ENCODE data around the gene SOX9. TPM values are rescaled to one million over a fixed set of nuclear protein-coding genes. Genes with fewer than 3 reads are reported as not detected.

The SOX9 gene
- total RNA-seq, 6 experiments from 2014 or later: 0.71 to 4.2 (median 1.00) TPM

DNA sequence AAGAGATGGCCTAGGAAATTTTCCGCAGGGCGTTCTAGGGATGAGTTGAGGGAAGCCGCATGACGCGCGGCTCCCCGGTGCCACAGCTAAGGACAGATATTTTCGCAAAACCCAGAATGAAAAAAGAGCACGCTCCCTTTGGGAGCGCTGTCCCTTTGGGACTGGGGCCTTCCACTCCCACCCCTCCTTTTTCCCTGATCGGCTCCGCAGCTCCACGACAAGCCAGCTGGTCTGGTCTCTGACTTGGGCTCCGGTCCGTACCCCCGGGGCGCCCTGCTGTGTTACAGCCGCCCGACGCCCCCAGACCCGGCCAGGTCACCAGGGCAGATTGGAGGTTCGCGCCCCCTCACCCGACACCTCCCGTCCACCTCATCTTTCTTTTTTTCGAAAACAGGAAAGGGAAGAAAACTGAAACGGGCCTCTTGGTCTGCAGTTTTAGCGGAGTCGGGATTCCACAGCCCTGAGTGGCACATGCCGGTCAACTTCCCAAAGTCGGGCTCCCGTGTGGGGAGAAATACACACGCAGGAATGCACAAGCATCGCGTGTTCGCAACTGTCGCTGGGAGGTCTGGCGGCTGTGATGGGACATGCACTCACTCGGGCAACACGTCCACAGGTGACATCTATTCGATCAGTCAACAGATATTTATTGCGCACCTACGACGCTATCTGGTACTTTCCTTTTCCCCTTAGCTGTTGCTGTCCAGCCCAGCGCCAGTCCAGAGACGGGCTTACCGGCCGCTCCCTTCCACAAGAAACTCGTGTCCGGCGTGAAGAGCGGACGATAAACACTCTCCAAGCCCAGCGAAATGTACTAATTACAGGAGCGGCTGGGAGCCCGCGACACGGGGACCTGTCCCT is 3.9 kb upstream of the SOX9 start:
- H3K36me3 Mint-ChIP-seq (ENCODE audit: low read depth): no peaks in the 10 kb centered on the region
- H3K27ac Mint-ChIP-seq: no peak overlapping the region
- no peak for DNase-seq
- TF ChIP-seq, protein P1, sequence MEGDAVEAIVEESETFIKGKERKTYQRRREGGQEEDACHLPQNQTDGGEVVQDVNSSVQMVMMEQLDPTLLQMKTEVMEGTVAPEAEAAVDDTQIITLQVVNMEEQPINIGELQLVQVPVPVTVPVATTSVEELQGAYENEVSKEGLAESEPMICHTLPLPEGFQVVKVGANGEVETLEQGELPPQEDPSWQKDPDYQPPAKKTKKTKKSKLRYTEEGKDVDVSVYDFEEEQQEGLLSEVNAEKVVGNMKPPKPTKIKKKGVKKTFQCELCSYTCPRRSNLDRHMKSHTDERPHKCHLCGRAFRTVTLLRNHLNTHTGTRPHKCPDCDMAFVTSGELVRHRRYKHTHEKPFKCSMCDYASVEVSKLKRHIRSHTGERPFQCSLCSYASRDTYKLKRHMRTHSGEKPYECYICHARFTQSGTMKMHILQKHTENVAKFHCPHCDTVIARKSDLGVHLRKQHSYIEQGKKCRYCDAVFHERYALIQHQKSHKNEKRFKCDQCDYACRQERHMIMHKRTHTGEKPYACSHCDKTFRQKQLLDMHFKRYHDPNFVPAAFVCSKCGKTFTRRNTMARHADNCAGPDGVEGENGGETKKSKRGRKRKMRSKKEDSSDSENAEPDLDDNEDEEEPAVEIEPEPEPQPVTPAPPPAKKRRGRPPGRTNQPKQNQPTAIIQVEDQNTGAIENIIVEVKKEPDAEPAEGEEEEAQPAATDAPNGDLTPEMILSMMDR (IDR thresholded peaks at IDR 0.05): no peak
- peaks cover 31% of the 10 kb centered on the region for H3K4me1 Mint-ChIP-seq (ENCODE audit: low read depth)
- no peak overlapping the region for H3K4me3 Mint-ChIP-seq
- peaks cover 46% of the 10 kb centered on the region for H3K27me3 Mint-ChIP-seq (ENCODE audit: insufficient read depth)
- H3K9me3 Mint-ChIP-seq: peaks cover 4% of the 10 kb centered on the region; the same call in 1 of the 2 replicates

DNA sequence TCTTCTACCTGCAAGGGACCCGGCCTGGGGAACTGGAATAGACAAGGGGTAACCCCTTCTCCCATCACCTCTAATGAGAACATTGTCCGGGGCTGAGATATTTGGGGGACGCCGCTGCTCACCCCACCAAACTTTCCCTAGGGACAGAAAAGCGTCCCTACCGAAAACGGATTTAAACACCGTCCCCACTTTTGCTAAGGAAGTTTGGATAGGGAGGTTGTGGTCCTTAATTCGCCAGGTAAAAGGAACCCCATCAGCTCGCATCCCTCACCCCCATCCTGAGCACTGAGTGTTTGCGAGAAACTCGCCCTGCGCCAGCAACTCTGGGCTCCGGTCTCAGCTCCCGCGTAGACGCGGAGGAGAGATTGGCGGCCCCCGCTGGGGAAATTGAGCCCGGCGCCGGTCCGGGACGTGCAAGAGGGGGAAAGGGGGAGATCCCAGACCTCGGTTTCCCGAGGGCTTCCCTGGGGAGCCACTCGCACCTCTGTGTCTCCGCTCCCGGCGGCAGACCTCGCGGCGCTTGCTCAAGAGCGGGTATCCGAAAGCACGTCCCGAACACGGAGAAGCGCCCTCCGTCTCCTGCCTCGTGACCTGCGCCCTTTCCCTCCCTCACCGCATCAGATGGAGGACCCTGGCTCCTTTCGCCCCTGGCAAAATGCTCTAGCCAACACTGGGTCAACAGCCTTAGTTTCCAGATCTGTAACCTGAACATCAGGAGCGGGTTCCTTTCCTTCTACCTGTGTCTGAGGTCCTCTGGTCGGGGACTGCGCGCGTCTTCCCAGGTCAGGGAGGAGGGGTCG is 3.1 kb upstream of the SOX9 start:
- H3K27me3 Mint-ChIP-seq (ENCODE audit: insufficient read depth): peaks cover 47% of the 10 kb centered on the region
- peak overlapping the region; percentile 38; the same call in 1 of the 2 replicates for H3K4me3 Mint-ChIP-seq
- peaks cover 4% of the 10 kb centered on the region; the same call in 1 of the 2 replicates for H3K9me3 Mint-ChIP-seq
- no peak for DNase-seq
- no peak overlapping the region for H3K27ac Mint-ChIP-seq
- H3K36me3 Mint-ChIP-seq (ENCODE audit: low read depth): peaks cover under 1% of the 10 kb centered on the region; the same call in 1 of the 2 replicates
- peaks cover 35% of the 10 kb centered on the region for H3K4me1 Mint-ChIP-seq (ENCODE audit: low read depth)
- TF ChIP-seq, protein P1 (IDR thresholded peaks at IDR 0.05): no peak

DNA sequence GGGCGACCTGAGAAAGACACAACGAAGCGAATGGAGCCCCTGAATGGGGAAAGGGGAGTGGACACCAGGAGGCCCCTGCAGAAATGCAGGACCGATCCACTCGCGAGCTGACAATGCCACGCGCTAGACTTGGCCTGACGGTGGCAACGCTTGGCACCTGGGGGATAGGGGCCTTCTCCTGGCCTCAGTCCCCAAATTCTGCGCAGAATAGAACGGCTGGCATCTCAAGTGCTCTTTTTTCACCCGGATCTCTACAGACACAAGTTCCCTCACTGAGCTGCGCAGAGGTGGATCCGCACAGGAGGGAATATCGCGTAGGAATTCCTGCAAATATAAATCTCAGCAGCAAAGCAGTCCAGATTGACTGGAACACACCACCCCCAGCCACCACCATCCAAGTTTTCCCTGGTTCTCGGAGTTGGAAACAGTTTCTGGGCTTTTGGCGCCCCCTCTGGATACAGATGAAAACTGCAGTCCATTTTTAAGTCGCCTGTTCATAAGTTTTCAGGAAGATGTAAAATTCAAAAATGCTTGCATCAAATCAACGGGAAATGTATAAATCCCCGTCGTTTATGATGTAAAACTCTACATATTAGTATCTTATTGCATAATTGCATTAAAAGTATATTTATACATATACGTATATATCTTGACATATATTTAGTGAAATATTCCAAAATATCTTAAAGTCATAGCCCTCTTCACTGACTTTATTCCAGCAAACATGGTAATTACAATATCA is 2.3 kb upstream of the SOX9 start:
- peaks cover 5% of the 10 kb centered on the region; the same call in 1 of the 2 replicates for H3K36me3 Mint-ChIP-seq (ENCODE audit: low read depth)
- peaks cover 4% of the 10 kb centered on the region; the same call in 1 of the 2 replicates for H3K9me3 Mint-ChIP-seq
- TF ChIP-seq, protein P1 (IDR thresholded peaks at IDR 0.05): peak; percentile 96
- peaks cover 47% of the 10 kb centered on the region for H3K27me3 Mint-ChIP-seq (ENCODE audit: insufficient read depth)
- peaks cover 40% of the 10 kb centered on the region for H3K4me1 Mint-ChIP-seq (ENCODE audit: low read depth)
- no peak overlapping the region for H3K27ac Mint-ChIP-seq
- DNase-seq: peak; percentile 66
- peak overlapping the region; percentile 49; the same call in 1 of the 2 replicates for H3K4me3 Mint-ChIP-seq

DNA sequence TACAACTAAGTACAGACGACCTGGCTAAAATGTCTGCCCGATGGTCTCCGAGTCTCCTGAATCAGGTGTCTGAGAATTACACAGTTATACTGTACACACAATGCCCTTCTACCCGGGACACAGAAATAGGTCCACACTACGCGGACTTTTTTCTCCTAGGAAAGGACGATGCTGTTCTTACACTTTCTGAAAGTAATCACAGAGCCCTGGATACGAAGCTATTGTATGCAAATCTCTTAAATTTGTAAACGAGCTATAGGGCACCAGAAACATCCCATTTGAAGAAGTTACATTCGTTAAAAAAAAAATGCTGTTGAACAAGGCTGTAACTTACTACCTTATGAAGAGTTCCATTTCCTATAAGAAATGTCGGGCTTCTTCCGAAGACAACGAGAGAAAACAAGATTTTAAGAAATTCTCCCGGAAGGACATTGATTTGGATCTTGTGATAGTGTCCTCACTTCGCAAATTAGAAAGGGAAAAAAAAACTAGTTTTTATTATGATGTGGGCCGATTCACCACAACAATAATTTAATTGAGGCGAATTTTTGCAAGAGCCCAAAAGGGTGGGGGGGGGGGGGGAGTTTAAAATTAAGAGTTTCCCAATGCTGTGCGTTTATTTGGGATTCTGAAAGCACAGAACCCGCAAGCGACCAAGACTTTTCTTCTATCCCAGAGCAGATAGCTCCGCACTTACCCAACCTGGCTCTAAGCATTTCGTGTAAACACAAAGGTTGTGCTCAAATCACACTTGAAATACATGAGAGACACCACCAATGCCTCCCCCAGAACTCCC is 1.5 kb upstream of the SOX9 start:
- DNase-seq: no peak
- Mint-ChIP-seq H3K4me1 (ENCODE audit: low read depth) (peaks cover 41% of the 10 kb centered on the region), H3K27ac (no peak overlapping the region), H3K9me3 (peaks cover 4% of the 10 kb centered on the region; the same call in 1 of the 2 replicates), H3K4me3 (peak overlapping the region; percentile 93), H3K27me3 (ENCODE audit: insufficient read depth) (peaks cover 46% of the 10 kb centered on the region), H3K36me3 (ENCODE audit: low read depth) (peaks cover 8% of the 10 kb centered on the region; the same call in 1 of the 2 replicates)
- TF ChIP-seq, protein P1 (IDR thresholded peaks at IDR 0.05): no peak

All from HFFc6 (cell line).